NCI-H2081 treated with DMSO at 0.1 percent for 48 hours (cell line): ENCODE results near the gene MOSPD3.
"Not testable (repeated sequence)": the region's sequence is repeated elsewhere in the genome, so short reads cannot be mapped to it uniquely, and the experiment has no call there.

Experiments used
- DNase-seq: peaks from one replicate; lab custom pipeline; 2025; lab: John Stamatoyannopoulos, UW

Gene MOSPD3

DNA sequence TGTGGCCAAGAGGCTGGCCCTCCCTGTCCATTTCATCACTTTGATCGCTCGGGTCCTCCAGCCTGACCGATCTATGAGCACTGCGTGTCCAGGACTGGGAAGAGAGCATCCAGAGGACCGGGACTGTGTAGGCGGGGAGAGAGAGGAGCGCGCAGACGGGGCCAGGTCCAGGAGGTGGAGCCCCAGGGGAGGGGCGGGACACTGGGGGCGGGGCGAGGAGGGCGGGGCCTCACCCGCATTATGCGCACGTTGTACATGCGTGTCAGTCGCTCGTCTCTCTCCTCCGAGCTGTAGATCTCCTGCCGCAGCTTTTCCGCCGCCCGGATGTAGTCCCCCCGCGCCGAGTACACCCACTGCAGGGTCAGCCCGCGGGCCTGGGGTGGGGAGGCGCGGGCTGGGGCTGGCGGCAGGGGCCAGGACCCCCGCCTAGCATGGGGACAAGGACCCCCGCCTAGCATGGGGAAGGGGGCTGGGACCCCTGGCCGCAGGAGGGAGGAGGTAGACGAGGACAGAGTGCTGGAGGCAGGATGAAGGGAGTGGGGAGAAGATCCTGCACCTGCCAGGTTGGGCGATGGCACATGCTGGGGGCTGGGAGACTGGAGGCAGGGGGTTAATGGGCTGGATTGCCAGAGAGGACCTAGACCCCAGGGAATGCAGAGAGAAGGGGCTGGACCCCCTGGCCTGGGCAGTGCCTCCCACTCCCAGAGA lies 14.3 kb downstream of the MOSPD3 start:
- DNase-seq = peak; percentile 56

DNA sequence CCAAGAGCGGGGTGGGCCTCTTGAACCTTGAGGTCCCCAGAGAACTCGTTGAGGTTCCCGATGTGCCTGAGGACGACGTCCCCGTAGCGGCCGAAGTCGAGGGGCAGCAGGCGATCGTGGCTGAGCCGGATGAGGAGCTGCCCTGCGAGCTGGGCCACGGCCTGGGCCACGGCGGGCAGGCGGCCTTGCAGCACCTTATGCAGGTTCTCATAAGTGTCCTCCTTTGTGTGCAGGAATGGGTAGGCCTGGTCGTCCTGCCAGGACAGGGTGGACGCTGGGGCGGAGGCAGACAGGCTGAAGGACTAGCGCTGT lies 14.9 kb downstream of the MOSPD3 start:
- no peak for DNase-seq

DNA sequence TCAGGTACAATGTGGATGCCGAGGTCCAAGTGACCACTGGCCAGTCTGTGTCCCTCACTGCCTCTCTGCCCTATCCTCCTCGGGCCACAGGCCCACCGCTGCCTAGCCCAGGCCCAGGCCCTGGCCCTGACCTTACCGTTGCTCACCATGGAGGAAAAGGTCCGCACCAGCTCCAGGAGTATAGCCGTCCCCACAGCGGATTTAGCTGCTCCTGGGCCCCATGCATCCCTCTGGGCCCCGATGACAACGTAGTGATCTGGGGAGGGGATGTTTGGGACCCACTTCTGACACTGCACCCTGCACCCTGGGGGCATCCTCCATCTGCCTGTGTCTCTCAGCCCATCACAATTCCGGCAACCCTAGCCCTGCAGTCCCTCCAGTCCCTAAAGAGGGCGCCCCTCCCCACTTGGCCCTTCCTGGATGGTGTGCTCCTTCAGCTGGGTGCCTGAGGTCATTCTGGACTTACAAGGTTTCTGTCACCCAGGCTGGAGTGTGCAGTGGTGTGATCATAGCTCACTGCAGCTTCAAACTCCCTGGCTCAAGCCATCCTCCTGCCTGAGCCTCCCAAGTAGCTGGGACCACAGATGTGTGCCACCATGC lies 16.9 kb downstream of the MOSPD3 start:
- DNase-seq = no peak

DNA sequence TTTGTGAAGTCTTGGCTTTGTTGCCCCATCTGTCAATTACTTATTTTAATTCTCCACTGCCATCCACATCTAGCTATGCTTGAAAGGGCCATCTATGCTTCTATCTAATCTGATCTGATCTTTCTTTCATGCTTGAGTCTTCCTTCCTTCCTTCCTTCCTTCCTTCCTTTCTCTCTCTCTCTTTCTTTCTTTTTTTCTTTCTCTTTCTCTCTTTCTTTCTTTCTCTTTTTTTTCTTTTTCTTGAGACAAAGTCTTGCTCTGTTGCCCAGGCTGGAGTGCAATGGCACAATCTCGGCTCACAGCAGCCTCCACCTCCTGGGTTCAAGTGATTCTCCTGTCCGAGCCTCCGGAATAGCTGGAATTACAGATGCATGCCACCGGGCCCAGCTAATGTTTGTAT lies 17.7 kb downstream of the MOSPD3 start:
- DNase-seq = no peak

DNA sequence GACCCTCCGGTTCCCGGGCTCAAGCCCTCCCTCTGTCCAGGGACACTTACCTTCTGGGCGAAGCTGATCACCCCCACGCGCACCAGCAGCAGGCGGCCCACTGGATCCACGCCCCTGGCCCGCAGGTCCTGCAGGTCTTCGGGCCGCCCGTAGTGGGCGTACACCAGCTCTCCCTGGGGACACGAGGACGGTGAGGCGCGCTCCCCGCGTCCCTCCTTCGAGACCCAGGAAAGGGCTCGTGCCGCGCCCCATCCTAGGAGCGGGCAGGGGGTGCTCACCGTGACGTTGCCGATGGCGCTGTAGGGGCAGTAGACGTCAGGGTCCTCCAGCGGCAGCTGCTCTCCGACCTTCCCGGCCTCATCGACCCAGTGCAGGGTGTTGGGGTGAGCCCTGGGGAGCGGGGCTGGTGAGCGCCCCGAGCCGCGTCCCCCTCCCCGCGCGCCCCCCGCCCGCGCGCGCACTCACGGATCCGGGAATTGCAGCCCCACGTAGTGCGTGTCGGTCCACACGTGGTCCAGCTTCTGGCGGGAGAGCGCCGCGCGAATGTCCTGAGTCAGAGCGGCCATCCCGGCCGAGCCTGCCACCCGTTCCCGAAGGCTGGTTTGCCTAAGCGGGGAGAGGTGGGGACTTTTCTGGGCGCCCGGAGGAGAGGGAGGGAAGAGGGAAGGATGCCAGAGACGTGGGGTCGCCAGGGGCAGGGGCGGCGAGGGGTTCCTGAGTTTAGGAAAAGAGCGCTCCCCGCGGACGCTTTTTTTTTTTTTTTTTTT lies 20.8 kb downstream of the MOSPD3 start:
- DNase-seq = no peak

DNA sequence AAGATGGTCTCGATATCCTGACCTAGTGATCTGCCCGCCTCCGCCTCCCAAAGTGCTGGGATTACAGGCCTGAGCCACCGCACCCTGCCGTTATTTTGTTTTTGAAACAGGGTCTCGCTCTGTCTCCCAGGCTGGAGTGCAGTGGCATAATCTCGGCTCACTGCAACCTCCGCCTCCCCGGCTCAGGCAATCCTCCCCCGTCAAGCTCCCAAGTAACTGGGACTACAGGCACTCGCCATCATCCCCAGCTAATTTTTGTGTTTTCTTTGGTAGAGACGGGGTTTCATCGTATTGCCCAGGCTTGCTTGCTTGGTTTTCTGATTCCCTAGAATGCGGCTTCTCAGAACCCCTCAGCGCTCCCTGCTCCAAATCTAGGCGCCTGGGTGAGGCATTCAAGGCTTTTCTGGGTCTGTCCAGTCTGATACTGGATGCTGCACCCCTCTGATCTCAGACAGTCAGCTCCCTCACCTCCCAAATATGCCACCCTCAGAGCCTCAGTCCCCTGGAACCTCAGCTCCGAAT lies 27.7 kb downstream of the MOSPD3 start:
- DNase-seq = no peak

DNA sequence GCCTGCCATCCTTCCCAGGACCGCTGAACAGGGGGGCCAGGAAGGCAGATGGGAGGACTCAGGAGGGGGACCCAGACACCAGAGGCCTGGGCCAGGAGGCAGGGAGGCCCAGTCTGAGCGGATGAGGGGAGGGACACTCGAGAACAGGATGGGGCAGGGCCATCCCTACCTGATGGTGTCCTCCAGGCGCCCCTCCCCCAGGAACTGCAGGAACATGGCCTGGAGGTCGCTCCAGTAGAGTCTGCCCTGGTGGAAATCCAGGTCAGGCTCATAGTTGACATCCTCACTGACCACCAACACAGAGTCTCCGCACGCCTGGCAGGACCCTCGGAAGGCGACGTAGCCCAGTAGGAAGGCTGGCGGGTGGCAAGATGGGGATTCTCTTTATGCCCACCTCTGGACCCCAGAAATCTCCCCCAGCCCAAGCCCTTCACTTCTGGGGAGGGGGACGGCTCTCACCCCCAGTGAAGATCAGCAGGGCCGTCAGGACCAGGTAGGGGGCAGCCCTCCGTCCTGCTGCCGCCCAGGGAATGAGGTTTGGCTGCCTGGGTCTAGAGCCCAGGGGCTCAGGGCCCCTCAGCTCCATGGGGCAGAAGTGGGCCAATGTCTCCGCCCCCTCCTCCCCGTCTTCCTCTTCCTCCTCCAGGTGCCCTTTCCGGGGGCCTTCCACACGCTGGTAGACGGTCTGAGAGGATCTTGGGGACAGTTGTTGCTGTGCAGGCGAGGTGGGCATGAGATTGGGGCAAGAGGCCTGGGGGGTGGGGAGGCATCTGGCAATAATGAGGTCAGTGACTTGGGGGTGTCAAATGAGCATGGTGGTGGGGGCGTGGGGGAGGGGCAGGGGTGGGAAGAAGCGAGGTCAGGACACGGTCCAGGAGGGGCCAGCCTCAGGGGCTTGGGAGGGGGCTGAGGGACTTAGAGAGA lies 28.4 kb downstream of the MOSPD3 start:
- DNase-seq = no peak

DNA sequence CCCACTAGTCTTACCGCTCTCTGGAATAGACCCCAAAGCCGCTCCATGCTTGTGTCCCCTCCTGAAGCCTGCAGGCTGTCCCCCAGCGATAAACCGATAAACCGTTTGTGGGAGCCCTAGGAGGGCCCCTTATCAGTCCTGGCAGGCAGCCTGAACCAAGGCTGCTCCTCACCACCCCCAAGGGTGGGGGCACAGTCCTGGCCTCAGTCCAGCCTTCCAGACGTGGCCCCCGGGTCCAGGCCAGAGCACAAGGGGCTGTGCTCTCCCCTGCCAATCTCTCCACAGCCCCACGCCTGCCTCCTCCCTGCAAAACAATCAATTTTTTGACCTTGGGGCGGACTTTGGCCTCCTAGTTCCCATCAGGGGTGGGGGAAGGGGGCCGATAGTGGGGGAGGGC lies 29.1 kb downstream of the MOSPD3 start, which contains the start of gene TFR2:
Gene TFR2 (minus strand): TSS at position 90 of the 397 bp plus-strand sequence. CDS start 43 bp downstream, at position 47.
- DNase-seq = no peak

DNA sequence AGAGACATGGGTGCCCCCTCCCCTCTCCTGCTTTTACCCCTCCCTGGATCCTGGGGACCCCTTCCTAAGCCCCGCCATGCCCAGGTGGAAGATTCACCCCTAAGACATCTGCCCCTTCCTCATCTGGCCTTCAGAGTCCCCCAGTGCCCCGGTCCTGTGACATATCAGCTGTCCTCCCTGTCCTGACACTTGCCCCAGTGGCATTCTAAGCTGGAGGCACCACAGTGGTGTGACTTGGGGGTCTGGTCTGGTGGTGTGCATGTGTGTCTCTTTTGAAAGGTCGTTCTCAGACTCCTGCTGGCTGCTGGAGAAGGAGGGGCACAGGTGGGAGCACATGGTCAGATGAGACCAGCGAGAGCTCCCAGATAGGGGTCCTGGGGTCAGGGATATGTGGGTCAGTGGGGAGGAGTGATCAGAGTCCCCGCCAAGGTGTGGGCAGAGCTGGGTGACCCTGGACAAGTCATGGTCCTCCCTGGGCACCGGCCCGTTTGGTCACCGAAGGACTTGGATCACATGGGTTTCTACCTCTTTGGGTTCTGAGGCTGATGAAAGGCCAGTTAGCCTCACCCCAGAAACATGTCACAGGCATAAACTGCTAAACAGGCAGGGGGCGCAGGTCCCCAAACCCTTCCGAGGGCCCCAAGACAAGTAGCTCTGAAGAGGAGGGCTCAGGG lies 29.7 kb downstream of the MOSPD3 start:
- DNase-seq = no peak

DNA sequence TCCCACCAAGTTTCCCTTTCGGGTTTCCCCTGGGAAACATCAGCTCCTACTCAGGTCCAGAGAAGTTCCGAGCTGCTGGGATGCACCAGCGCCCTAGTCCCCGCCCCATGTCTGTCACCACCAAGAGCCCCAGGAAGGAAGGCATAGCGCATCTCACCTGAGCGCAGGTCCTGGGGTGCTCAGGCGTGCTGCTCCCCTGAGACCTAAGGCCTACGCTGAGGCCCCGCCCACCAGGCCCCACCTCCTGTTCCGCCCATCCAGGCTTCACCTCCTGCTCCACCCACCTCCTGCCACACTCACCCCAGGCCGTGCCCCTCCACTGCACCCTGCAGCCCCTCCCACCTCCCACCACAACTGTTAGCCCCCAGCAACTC lies 30.2 kb downstream of the MOSPD3 start:
- no peak for DNase-seq

DNA sequence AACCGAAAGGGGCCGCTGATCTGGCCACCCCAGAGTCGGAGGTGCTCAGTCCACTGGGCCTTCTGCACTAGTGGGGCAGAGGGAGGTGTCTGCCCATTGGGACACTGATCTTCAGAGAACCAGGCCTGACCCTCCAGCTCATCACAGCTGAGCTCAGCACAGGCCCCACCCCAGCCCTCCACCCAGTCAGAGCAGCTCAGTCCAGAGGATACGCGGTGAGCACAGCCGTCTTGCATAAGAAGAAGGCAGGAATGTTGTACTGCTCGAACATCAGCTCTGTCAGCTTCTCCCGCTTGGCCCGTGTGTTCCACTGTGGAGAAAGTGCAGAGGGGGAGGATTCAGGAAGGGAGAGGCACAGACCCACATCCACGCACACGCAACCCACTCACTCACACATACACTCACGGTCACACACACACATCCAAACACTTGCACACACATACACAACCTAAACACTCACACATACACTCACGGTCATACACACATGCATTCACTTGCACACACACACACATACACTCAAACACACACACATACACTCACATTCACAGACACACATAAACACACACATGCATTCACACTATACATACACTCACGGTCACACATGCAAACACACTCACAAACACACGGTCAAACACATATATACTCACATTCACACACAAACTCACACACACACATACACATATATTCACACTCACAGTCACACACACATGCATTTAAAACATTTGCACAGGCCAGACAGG lies 37.7 kb downstream of the MOSPD3 start:
- no peak for DNase-seq

DNA sequence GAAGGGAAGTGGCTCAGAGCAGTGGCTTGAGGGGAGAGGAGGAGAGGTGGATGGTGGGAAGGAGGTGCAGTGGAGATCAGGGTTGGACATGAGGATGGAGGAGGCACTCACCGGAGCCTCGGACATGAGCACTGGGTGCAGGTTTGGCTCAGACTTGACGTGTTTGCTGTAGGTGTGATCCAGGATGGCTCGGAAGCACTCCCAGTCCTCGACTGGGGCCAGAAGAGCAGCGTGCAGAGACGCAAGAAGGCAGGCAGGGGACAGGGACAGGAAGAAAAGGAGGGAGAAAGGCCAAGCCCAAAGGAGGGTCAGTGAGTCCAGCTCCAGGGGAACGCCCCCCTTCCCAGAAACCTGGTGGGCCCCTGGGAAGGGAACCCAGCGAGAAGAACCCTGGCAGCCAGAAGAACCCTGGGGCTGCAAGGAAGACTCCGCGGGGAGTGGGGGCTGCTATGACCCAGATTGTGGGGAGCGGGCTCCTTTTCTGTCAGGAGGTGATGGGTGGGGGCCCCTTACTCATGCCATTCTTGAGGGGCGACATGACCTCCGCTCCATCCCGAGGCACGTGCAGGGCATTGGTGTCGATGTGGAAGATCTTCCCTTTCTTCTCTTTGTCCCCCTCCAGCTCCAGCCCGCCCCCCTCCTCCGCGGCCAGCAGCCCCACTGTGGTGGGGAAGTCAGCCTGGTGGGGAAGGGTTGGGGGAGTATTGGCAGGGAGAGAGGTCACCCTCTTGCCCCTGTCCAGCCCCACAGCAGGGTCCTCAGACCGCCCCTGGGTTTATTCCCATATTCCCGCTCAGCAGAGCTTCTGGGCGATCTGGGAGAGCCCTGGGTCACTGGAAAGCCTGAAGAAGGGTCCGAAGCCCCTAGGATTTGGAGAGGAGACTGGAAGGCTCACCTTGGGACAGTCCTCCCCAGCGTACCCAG lies 42.8 kb downstream of the MOSPD3 start:
- DNase-seq = no peak

DNA sequence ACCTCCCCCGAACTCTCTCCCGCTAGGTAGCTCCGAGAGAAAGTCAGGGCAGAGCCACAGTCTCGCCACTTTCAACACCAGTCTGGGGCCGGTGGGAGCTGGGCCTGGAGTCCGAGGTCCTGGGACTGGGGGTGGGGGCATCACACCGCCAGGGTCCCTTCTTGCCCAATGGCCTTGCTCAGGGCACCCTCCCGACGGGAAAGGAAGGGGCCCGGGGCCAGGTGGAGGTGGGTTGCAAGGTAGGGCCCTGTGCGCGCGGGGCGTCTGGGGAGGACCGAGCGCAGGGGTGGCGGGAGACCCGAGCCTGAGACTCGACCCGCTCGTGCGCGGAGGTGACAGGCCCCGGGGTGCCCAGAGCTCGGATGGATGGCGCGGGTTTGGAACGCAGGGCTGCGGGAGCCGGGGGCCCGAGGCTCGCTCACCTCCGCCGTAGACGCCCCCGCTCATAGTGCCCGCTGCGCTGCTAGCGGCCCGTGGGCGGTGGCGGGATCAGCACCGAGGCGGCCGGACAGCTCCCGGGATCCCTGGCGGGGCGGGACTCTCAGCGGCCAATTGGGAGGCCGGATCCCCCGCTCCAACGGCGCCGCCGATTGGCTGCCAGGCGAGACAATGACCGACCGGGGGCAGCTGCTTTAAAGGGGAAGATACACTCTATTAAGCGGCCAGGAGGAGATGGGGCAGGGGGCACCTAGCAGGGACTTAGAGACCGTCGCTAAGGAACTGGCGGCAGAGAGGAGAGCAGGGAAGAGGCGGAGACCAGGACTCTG lies 43.8 kb downstream of the MOSPD3 start, which contains the start of gene ACTL6B:
Gene ACTL6B (minus strand): TSS at position 541 of the 767 bp plus-strand sequence. CDS start 94 bp downstream, at position 447.
- DNase-seq = peak; percentile 38

DNA sequence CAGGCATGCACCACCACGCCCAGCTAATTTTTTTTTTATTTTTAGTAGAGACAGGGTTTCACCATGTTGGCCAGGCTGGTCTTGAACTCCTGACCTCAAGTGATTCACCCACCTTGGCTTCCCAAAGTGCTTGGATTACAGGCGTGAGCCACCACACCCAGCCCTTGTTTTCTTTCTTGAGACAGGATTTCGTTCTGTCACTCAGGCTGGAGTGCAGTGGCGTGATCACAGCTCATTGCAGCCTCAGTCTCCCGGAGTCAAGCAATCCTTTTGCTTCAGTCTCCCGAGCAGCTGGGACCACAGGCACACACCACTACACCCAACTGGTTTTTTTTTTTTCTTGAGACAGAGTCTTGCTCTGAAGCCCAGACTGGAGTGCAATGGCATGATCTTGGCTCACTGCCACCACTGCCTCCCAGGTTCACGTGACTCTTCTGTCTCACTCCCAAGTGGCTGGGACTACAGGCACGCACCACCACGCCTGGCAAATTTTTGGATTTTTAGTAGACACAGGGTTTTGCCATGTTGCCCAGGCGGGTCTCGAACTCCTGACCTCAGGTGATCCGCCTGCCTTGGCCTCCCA lies 49.9 kb downstream of the MOSPD3 start:
- not testable (repeated sequence) for DNase-seq
